PC-3 (cell line): ENCODE results near the gene NPTX1.

Source experiments
- EZH2 ChIP-seq: fragments of 300-600 bp; sonication (generic); IDR thresholded peaks from one replicate; pipeline ENCODE4 v1.6.1; 2017; ENCODE audit warnings: antibody characterized with exemption, mild to moderate bottlenecking, low read length; ENCODE audit not compliant: unreplicated experiment
- EZH2phosphoT487 ChIP-seq: fragments of 300-600 bp; sonication (generic); IDR thresholded peaks from 2 replicates; pipeline ENCODE4 v1.6.1; 2018; ENCODE audit warnings: mild to moderate bottlenecking, antibody characterized with exemption, low read length, borderline replicate concordance
- TF ChIP-seq, protein P1 (sequence below): fragments of 300-600 bp; sonication (generic); conservative IDR thresholded peaks from 2 replicates; pipeline ENCODE4 v1.5.1; 2017; ENCODE audit warnings: antibody characterized with exemption, low read depth, mild to moderate bottlenecking, low read length

DNA sequence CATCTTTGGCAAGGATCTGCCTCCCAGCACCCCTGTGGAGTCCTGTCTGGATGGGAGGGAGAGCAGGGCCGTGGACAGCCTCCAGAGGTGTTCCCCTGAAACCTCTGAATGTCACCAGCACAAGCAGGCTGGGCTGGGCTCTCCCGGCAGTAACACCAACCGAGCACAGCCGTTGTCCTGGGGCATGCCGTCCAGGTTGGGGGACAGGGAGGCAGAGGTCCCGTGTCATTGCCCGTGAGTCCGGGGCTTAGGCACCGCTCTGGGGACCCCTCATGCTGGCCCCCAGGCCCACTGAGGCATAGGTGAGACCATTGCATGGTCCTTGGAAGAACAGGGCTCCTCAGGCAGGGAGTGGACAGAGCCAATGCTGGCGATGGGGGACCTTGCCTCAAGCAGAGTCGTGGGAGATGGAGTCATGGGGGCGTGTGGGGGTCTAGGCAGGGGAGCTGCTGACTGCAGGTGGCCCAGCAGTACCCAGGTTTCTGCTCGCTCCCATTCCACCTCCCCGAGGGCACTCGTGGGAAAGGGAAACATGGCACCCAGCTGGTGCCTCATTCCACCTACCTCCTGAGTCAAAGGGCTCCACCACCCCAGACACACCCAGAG is 44.0 kb downstream of the NPTX1 start:
- TF ChIP-seq, protein P1, sequence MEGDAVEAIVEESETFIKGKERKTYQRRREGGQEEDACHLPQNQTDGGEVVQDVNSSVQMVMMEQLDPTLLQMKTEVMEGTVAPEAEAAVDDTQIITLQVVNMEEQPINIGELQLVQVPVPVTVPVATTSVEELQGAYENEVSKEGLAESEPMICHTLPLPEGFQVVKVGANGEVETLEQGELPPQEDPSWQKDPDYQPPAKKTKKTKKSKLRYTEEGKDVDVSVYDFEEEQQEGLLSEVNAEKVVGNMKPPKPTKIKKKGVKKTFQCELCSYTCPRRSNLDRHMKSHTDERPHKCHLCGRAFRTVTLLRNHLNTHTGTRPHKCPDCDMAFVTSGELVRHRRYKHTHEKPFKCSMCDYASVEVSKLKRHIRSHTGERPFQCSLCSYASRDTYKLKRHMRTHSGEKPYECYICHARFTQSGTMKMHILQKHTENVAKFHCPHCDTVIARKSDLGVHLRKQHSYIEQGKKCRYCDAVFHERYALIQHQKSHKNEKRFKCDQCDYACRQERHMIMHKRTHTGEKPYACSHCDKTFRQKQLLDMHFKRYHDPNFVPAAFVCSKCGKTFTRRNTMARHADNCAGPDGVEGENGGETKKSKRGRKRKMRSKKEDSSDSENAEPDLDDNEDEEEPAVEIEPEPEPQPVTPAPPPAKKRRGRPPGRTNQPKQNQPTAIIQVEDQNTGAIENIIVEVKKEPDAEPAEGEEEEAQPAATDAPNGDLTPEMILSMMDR: no peak
- no peak for TF ChIP-seq EZH2phosphoT487
- TF ChIP-seq EZH2: no peak
